ENCODE results near the gene GNAS-AS1. TPM values are rescaled to one million over a fixed set of nuclear protein-coding genes. Genes with fewer than 3 reads are reported as not detected.
"Not testable (repeated sequence)": the region's sequence is repeated elsewhere in the genome, so short reads cannot be mapped to it uniquely, and the experiment has no call there.

GNAS-AS1 gene
- total and polyA plus RNA-seq, 2 of the 8 experiments (the other 6 are each of a cell fraction or from before 2014, with no cell fraction given): 4.7 to 13.7 TPM

GRCh38 chr20:58820515-58820914 is 30.2 kb downstream of the GNAS-AS1 start:
- not testable (repeated sequence) for H3K9ac ChIP-seq (replicated peaks in 1 of 4; ENCODE audit: extremely low read depth in 1 of 4, low read depth in 3 of 4, low read length in 3 of 4); H2BK15ac ChIP-seq (ENCODE audit: low read length); H3K4ac ChIP-seq (replicated peaks; ENCODE audit: insufficient read length, low read depth, low read length); H3K23me2 ChIP-seq (ENCODE audit: low read depth, low read length); H3K4me3 ChIP-seq (ENCODE audit: extremely low read depth in 1 of 4, insufficient read depth in 2 of 4, low read depth in 3 of 4, low read length in 4 of 4); H2AFZ ChIP-seq (ENCODE audit: low read length); H3K14ac ChIP-seq (ENCODE audit: insufficient read length); H3K18ac ChIP-seq (ENCODE audit: extremely low read depth, low read length); H3K4me2 ChIP-seq (ENCODE audit: insufficient read depth in 1 of 2, low read depth in 2 of 2, low read length in 2 of 2); H2AK5ac ChIP-seq (ENCODE audit: low read depth, low read length); H4K5ac ChIP-seq (ENCODE audit: insufficient read length, low read depth, low read length); FAIRE-seq; H3K4me1 ChIP-seq (replicated peaks in 1 of 4; ENCODE audit: control insufficient read depth in 3 of 4, insufficient read depth in 4 of 4, low read length in 3 of 4); H4K91ac ChIP-seq (replicated peaks; ENCODE audit: insufficient read length, low read length); H3K9me3 ChIP-seq (ENCODE audit: insufficient read depth in 2 of 2, low read depth in 1 of 2, low read length in 1 of 2); H2BK20ac ChIP-seq (ENCODE audit: low read length); H2BK12ac ChIP-seq (ENCODE audit: low read depth, low read length); H4K20me1 ChIP-seq (replicated peaks in 1 of 2; ENCODE audit: control insufficient read depth in 1 of 2, insufficient read depth in 2 of 2, low read length in 2 of 2); H2BK5ac ChIP-seq (ENCODE audit: low read depth, low read length); H2BK120ac ChIP-seq (replicated peaks; ENCODE audit: low read depth, low read length); H3K27ac ChIP-seq (ENCODE audit: low read depth, low read length); H3K79me1 ChIP-seq (ENCODE audit: low read depth, low read length); H3K56ac ChIP-seq (replicated peaks; ENCODE audit: insufficient read length, low read depth, low read length); H3K23ac ChIP-seq (ENCODE audit: insufficient read length); DNase-seq (ENCODE audit: low read depth in 1 of 2, low spot score in 2 of 2); H3K27me3 ChIP-seq (replicated peaks in 1 of 4; ENCODE audit: control insufficient read depth in 3 of 4, extremely low read depth in 1 of 4, insufficient read depth in 3 of 4, low read length in 3 of 4); H4K8ac ChIP-seq (ENCODE audit: extremely low read depth, insufficient read depth, low read length)
- ChIA-PET CTCF (ENCODE audit: partially characterized antibody) (interaction anchor here (1.1 to 3.5 kb wide), 2 partner anchors 10 to 18 kb away, joined by 3 to 12 read pairs; no protein-coding TSS in a partner anchor), POLR2A (ENCODE audit: partially characterized antibody) (interaction anchor here (0.8 to 9.9 kb wide), 5 partner anchors 8 to 164 kb away, joined by 3 to 119 read pairs (median 6); partner anchors contain the start of gene GNAS-AS1)
- WGBS, 2 experiments (ENCODE audit: extremely low coverage in 1 of 2, insufficient coverage in 1 of 2, insufficient read length in 1 of 2, insufficient replicate concordance in 2 of 2, low coverage in 1 of 2, low lambda C conversion rate in 2 of 2, missing lambda C conversion rate in 1 of 2): 92% methylated on average over 6 of the region's 6 CpGs; no CpG with 5 or more reads in 1 of the 2 experiments
- H3K79me2 ChIP-seq (ENCODE audit: control insufficient read depth in 1 of 2, insufficient read depth in 2 of 2, low read length in 2 of 2): peaks cover 0 to 19% of the 10 kb centered on the region in 2 experiments; a peak in 2 of 4 replicates
- peaks cover 2 to 45% (median 15%) of the 10 kb centered on the region in 4 experiments; a peak in 5 of 8 replicates for H3K36me3 ChIP-seq (ENCODE audit: control insufficient read depth in 2 of 4, insufficient read depth in 4 of 4, low read length in 3 of 4)
